ENCODE results near the gene TRA2B. TPM values are rescaled to one million over a fixed set of nuclear protein-coding genes. Genes with fewer than 3 reads are reported as not detected.

TRA2B gene
- total RNA-seq, 1 donor from 2014 or later, result 170 TPM

DNA sequence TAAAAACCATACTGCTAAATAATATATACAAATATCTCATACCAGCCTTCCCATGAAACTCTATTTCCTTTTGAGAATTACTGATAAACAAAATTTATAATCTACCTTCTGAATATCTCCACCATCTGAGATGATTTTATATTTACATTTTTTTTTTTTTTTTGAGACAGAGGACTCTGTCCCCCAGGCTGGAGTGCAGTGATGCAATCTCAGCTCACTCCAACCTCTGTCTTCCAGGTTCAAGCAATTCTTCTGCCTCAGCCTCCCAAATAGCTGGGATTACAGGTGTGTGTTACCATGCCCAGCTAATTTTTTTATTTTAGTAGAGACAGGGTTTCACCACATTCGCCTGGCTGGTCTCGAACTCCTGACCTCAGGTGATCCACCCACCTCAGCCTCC is 70.2 kb downstream of the TRA2B start:
- DNase-seq (ENCODE audit: low read depth), result no peak

GRCh38 chr3:185866995-185867394 is 70.8 kb downstream of the TRA2B start:
- no peak for DNase-seq (ENCODE audit: low read depth)

DNA sequence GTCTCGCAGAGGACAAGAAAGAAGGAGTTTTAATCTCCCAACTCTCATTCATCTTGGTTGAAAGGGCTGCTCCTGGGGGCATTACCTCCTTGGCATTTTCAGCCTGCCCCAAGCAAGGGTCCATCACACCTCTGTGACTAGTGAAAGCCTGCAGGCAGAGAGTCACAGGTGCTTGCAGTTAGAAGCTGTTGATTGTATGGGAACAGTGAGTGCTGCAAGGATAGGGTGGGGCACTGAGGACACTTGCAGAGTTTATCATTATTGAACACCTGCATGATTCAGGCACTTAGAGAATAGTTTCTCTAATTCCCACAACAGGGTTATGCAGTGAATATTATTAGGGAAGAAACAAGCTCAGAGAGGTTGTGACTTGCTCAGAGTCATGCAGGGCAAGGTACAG is 71.3 kb downstream of the TRA2B start:
- DNase-seq (ENCODE audit: low read depth), result no peak

Other genes with a start within 250 kb of the TRA2B start
- 33.5 and 65.1 TPM in 2 replicates for gene IGF2BP2, start 113.0 kb downstream of the TRA2B start, total RNA-seq
- gene ETV5, start 171.1 kb upstream of the TRA2B start, total RNA-seq, result 10.5 and 17.5 TPM in 2 replicates